ENCODE results near the gene RRP1B.

GRCh38 chr21:43728467-43729390 lies 69.4 kb downstream of the RRP1B start:
- TF ChIP-seq, protein P1, sequence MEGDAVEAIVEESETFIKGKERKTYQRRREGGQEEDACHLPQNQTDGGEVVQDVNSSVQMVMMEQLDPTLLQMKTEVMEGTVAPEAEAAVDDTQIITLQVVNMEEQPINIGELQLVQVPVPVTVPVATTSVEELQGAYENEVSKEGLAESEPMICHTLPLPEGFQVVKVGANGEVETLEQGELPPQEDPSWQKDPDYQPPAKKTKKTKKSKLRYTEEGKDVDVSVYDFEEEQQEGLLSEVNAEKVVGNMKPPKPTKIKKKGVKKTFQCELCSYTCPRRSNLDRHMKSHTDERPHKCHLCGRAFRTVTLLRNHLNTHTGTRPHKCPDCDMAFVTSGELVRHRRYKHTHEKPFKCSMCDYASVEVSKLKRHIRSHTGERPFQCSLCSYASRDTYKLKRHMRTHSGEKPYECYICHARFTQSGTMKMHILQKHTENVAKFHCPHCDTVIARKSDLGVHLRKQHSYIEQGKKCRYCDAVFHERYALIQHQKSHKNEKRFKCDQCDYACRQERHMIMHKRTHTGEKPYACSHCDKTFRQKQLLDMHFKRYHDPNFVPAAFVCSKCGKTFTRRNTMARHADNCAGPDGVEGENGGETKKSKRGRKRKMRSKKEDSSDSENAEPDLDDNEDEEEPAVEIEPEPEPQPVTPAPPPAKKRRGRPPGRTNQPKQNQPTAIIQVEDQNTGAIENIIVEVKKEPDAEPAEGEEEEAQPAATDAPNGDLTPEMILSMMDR (IDR thresholded peaks at IDR 0.05; ENCODE audit: borderline replicate concordance, extremely low read depth, low read length, poor library complexity, severe bottlenecking): no peak
- no peak for TF ChIP-seq EZH2 (IDR thresholded peaks at IDR 0.05; ENCODE audit: borderline replicate concordance, low read depth, low read length, severe bottlenecking)
